IPS-18a (cell line): ENCODE results near the gene CCDC188.

ENCODE experiments used
- H3K27ac ChIP-seq: one replicate; pipeline ENCODE4 v1.5.1; 2013; ENCODE audit warnings: low read length
- H3K27me3 ChIP-seq: one replicate; pipeline ENCODE4 v1.6.1; 2013; ENCODE audit warnings: mild to moderate bottlenecking, low read length; ENCODE audit not compliant: control insufficient read depth, insufficient read depth
- H3K36me3 ChIP-seq: one replicate; pipeline ENCODE4 v1.6.1; 2013; ENCODE audit warnings: low read depth, low read length; ENCODE audit not compliant: control insufficient read depth
- H3K4me1 ChIP-seq: one replicate; pipeline ENCODE4 v1.6.1; 2013; ENCODE audit warnings: low read depth, low read length; ENCODE audit not compliant: control insufficient read depth
- H3K4me3 ChIP-seq: one replicate; pipeline ENCODE4 v1.5.1; 2013; ENCODE audit warnings: low read length
- H3K9ac ChIP-seq: one replicate; pipeline ENCODE4 v1.6.1; 2013; ENCODE audit warnings: mild to moderate bottlenecking, low read length, moderate library complexity
- H3K9me3 ChIP-seq: one replicate; pipeline ENCODE4 v1.6.1; 2013; ENCODE audit warnings: low read depth, low read length; ENCODE audit not compliant: control insufficient read depth

The CCDC188 gene

DNA sequence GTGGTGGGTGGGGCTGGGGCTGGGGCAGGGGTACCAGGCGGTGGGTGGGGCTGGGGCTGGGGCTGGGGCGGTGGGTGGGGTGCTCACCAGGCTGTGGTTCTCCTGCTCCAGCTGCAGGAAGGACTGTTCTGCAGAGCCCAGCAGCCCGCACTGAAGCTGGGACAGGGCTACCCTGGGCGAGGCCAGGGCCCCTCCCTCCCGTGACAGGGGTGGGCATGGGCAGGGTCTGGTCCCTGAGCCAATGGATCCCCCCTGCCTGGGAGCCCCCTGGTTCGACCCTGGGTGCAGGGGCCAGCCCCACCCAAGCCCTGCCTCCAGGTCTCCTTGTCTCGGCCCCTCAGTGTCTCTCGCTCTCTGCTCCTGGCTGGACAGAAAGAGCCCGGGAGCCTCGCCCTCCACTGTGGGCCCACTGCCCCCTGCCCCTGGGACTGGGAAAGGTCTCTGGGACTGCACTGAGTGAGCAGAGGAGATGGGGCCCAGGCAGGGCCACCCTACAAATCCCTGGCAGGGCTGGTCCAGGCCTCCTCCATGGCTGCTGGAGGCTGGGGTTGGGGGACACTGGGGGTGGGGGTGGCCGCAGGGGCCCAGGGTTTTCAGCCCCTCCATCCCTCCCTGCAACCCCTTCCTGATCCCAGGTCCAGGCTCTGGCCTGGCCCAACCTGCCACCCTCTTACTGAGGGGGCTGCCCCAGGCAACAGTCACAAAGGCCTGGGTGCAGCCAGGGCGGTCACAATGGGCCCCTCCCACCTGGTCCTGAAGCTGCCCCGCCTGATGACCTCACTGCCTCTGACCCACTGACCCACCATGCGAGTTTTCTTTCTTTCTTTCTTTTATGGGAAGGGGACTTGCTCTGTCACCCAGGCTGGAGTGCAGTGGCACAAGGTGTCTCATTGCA, at the start of gene CCDC188:
CCDC188 (minus strand) TSS at position 675 of the 895 bp plus-strand sequence; CDS start at position 606, 69 bp downstream.
- H3K36me3 ChIP-seq = no peaks in the 10 kb centered on the region
- H3K9me3 ChIP-seq = no peaks in the 10 kb centered on the region
- H3K27me3 ChIP-seq = no peaks in the 10 kb centered on the region
- no peak within 1 kb of the TSS for H3K9ac ChIP-seq
- H3K27ac ChIP-seq = no peak within 1 kb of the TSS
- H3K4me3 ChIP-seq = no peak within 1 kb of the TSS
- peaks cover 4% of the 10 kb centered on the region for H3K4me1 ChIP-seq

DNA sequence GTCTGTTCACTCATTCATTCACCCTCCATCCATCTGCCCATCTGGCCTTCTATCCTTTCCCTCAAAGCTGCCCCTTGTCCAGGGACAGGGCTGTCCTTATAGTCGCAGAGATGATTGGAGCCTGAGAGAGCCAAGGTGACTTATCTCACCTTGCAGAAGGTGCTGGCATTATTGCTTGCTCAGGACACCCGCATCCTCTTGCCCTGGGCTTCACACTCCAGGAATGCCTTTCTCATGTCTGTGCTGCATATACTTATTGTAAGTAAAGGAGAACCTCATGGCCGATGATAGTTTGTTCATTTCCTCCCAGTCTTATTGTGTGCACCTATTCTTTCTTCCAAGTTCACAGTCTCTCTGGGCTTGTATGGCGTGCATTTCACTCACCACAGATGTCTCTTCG, 49.1 kb upstream of the CCDC188 start:
- H3K9me3 ChIP-seq = no peaks in the 10 kb centered on the region
- no peak overlapping the region for H3K4me3 ChIP-seq
- no peaks in the 10 kb centered on the region for H3K27me3 ChIP-seq
- no peak overlapping the region for H3K9ac ChIP-seq
- no peak overlapping the region for H3K27ac ChIP-seq
- peaks cover 16% of the 10 kb centered on the region for H3K4me1 ChIP-seq
- no peaks in the 10 kb centered on the region for H3K36me3 ChIP-seq

DNA sequence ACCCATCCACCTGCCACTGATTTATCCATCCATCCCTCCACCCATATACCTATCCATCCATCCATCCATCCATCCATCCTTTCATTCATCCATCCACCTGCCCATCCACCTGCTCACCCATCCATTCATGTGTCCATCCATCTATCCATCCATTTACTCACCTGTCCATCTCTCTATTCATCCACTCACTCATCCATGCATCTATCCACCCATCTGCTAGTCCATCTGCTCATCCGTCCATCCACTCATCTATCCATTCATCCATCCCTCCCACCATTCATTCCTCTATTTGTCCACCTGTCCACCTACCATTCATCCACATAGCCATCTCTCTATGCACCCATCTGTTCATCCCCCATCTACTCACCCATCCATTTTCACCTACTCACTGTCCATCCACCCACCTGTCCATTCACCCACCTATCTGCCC, 48.6 kb upstream of the CCDC188 start:
- Histone ChIP-seq H3K27me3 (no peaks in the 10 kb centered on the region), H3K9me3 (no peaks in the 10 kb centered on the region), H3K9ac (no peak overlapping the region), H3K4me3 (no peak overlapping the region), H3K27ac (no peak overlapping the region), H3K36me3 (no peaks in the 10 kb centered on the region), H3K4me1 (peaks cover 15% of the 10 kb centered on the region)

DNA sequence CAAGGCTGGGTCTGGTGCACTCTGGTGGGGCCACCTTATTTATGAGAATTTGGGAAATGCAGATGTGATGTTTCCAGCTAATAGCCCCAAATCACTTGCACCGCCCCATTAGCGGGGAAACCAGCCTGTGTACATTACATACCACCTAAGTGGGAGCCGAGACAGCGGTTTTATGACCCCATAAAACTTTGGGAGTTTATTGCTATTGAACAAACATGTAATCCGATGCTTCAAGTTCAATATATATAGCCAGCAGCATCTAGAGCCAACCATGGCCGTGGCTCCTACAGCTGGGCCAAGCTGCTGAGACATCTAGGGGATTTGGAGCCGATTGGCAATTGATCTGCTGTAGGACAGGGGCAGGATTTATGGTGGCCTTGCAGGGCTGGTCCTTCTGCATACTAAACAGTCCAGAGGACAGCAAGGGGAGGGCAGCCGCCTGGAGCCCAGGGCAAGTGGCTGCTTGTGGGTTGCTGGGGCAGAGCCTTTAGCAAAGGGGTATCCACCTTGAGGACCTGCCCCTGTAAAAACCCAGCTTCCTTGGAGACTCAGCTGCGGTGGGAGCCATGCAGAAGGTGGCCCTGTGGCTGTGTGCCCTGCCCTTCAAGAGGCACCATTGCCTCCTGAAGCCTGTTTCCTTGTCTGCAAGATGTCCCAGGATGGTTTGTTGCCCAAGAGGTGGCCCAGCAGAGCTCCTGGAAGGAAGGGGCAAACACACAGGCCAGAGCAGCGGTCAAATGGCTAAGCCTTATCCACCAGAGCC, 47.9 kb upstream of the CCDC188 start:
- no peaks in the 10 kb centered on the region for H3K36me3 ChIP-seq
- H3K9ac ChIP-seq = no peak overlapping the region
- peaks cover 9% of the 10 kb centered on the region for H3K4me1 ChIP-seq
- H3K9me3 ChIP-seq = no peaks in the 10 kb centered on the region
- H3K4me3 ChIP-seq = no peak overlapping the region
- H3K27ac ChIP-seq = no peak overlapping the region
- H3K27me3 ChIP-seq = no peaks in the 10 kb centered on the region

DNA sequence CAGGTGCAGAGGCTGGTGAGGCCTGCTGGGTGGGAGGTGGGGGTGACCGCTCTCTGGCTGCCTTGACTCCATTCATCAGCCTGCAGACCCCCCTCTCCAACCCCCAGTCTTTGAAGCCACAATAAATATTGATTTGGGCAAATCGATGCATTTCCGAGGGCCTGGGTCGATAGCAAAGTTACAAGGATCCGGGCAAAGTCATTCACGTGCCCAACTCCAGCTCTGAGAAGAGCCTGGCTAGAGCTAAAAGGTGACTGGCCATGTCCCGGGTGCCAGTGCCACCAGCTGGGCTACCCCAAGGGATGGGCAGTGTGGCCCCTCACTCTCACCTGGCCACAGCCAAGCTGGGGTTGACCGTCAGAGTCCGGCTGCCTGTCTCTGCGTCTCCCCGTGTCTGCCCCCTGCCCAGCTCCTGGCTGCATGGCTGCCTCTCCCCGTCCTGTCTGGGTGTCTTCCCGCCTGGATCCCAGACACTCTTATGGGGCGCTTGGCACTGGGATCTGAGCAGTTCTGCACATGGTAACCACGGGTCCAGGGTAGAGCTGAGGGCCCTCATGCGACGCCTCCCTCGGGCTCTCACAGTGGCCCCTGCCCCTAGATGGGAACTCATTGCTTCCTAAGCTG, 46.7 kb upstream of the CCDC188 start:
- no peak overlapping the region for H3K4me3 ChIP-seq
- H3K27ac ChIP-seq = no peak overlapping the region
- no peak overlapping the region for H3K9ac ChIP-seq
- no peaks in the 10 kb centered on the region for H3K4me1 ChIP-seq
- no peaks in the 10 kb centered on the region for H3K27me3 ChIP-seq
- H3K36me3 ChIP-seq = no peaks in the 10 kb centered on the region
- no peaks in the 10 kb centered on the region for H3K9me3 ChIP-seq

DNA sequence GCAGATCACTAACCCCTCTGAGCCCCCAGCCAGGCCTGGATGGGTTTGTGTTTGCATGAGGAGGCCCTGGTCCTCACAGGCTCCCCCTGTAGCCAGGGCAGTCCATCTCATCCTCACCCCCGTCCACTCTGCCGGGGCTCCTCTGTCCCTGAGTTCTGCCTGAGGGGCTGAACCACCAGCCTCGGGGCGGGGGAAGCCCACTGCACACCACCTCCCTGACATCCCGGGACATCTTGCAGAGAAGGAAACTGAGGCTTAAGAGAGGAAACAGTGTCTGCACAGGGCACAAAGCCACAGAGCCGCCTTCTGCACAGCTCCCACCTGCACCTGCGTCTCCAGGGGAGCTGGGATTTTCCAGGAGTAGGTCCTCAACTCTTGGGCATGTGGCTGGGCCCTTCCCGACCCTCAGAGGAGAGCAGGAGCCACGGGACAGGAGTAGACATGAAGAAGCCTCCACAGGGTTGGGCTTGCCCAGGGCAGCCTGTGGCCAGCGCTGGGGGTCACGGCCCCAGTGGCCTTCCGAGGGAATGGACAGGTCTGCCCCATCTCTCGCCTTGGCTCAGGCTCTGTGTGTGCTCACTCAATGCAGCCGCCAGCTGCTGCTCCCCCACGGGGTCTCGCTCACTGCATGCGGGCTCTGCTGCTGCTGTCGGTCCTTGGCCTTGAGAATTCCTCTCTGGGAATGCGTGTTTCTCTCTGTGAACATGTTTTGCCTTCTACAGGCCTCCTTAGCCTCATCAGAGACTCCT, 45.4 kb upstream of the CCDC188 start:
- Histone ChIP-seq H3K9me3 (no peaks in the 10 kb centered on the region), H3K36me3 (no peaks in the 10 kb centered on the region), H3K27me3 (no peaks in the 10 kb centered on the region), H3K4me1 (no peaks in the 10 kb centered on the region), H3K27ac (no peak overlapping the region), H3K4me3 (no peak overlapping the region), H3K9ac (no peak overlapping the region)

DNA sequence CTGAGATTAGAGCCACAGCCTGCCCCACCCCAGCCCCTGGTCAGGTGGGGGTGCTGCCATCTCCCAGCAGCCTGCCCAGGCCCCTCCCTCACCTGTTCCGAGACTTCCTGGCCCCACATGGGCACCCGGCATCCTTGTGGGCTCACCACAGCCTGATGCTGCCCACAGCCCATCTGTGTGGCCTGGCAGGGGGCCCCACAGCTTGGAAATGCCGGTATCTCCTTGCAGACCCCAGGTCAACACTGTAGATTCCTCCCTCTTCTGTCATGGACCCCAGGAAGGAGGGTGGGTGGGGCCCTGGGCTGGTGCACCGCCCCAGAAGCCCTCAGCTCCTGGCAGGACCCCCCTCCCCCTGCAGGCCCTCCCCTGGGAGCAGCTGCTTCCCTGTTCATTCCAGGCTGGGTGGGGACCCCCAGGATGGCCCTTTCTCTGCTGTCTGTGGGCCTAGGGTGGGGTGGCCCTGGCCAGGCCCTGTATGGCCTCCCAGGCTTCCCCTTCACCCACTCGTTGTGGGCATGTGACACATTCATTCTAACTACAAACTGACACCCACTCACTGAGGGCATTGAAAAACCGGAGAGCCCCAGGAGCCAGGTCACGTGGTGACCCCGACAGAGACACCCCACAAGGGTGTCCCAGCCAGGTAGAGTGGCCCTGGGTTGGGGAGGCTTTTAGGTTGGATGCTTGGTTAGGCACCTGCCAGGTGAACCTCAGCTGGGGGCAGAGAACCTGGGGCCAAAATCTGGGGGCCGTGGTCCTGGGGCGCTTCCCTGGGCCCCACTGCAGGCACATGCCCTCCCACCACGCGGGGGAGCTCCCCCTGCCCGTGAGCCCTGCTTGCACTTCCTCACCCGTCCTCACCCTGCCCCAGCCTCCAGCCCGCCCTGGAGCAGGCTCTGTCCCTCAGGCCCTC, 44.1 kb upstream of the CCDC188 start:
- H3K27ac ChIP-seq = no peak overlapping the region
- H3K4me3 ChIP-seq = no peak overlapping the region
- no peaks in the 10 kb centered on the region for H3K9me3 ChIP-seq
- H3K36me3 ChIP-seq = no peaks in the 10 kb centered on the region
- no peaks in the 10 kb centered on the region for H3K4me1 ChIP-seq
- H3K9ac ChIP-seq = no peak overlapping the region
- H3K27me3 ChIP-seq = no peaks in the 10 kb centered on the region

DNA sequence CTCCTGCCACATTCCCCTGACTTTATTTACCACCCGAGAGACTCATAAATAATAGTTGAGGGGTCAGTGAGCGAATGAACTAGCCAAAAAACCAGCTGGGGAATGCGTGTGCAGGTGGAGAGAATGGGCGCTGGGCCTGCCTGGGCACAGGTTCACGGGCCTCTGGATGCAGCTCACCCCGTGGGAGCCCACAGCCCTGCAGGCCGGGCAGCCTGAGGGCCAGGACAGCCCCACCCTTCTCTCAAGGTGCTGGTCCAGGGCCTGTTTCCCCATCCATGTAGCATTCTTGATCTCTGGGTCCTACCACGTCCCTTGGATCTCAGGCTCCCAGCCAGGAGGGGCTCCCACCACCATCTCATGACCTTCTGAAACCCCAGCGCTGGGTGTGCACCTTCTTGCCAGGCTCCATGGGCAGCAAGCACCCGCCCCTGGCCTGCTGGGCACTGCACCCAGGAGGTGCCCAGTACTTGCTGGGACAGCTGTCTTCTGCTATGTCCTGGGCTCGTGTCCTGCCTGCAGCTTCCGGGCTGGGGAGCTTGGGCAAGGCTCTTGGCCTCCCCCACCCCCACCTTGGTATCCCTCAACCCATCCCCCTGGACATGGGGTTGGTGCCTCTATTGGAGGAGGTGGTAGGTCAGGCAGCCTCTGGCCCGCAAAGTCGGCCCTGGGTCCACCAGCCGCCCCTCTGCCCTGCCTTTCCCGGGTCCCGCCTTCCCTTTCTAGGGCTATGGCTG, 43.1 kb upstream of the CCDC188 start:
- Histone ChIP-seq H3K9ac (no peak overlapping the region), H3K4me3 (no peak overlapping the region), H3K27me3 (no peaks in the 10 kb centered on the region), H3K27ac (no peak overlapping the region), H3K4me1 (no peaks in the 10 kb centered on the region), H3K9me3 (no peaks in the 10 kb centered on the region), H3K36me3 (no peaks in the 10 kb centered on the region)

DNA sequence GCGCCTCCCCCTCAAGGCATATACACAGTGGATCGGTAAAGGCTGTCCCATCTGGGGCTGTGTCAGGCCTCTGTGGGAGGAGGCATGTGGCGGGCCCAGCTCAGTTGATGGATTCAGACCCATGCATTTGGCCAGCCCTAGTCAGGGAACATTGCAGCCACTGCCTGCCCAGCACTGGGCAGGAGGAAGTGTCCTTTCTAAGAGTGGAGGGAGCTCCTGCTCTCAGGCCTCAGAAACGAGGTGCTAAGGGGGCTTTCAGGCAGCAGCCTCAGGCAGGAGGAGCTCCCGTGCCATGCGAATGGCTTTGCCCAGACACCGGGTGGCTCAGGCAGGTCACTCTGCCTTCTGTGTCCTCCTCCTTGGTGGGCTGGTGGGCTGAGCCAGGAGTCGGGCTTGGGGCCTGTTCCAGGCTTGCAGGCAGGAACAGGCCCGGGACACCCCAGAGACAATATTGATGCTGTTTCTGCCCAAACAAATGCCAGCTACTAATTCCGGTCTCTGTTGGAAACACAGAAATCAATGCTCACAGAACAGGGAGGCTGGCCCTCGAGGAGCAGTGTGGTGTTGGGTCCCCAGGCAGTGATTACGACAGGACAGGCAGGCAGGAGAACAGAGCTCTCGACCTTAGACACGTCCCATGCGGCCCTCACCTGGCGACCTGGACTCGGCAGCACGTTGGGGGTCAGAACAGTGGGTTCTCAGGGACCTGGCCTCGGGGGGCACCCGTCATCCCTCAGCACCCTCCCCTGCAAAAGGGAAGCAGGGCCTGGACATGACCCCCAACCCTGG, 42.3 kb upstream of the CCDC188 start:
- Histone ChIP-seq H3K4me3 (no peak overlapping the region), H3K36me3 (no peaks in the 10 kb centered on the region), H3K27ac (no peak overlapping the region), H3K27me3 (no peaks in the 10 kb centered on the region), H3K9ac (no peak overlapping the region), H3K9me3 (no peaks in the 10 kb centered on the region), H3K4me1 (no peaks in the 10 kb centered on the region)
